HL-60 (cell line): ENCODE data around the gene EFCAB10.

Source experiments
- CTCF ChIP-seq: IDR thresholded peaks from one replicate; pipeline ENCODE4 v1.5.1; 2011; ENCODE audit warnings: low read length, control low read depth, inconsistent platforms; ENCODE audit not compliant: insufficient read depth
- POLR2AphosphoS5 ChIP-seq: IDR thresholded peaks from 2 replicates; pipeline ENCODE4 v1.6.1; 2012; ENCODE audit warnings: low read depth
- REST ChIP-seq: IDR thresholded peaks from 2 replicates; pipeline ENCODE4 v1.6.1; 2012; ENCODE audit warnings: low read depth; ENCODE audit not compliant: insufficient replicate concordance
- SPI1 ChIP-seq: IDR thresholded peaks from 2 replicates; pipeline ENCODE4 v1.6.1; 2012; ENCODE audit warnings: low read depth, mild to moderate bottlenecking, borderline replicate concordance

- TF ChIP-seq POLR2AphosphoS5 (no peak), REST (no peak), CTCF (no peak), SPI1 (no peak)
Measured at GRCh38 chr7:105621617-105622016, 40.3 kb upstream of the EFCAB10 start.
